GM12891 (cell line): ENCODE results near the gene SFMBT1.

ENCODE experiments used
- DNase-seq: peaks from one replicate; pipeline ENCODE4 v3.0.0; 2011; ENCODE audit warnings: low spot score; ENCODE audit not compliant: insufficient read length
- FAIRE-seq: peaks from 2 replicates; lab custom pipeline; 2011; peaks lifted over from hg19 to GRCh38; lab: Jason Lieb, UNC
- PAX5 ChIP-seq: IDR thresholded peaks from 2 replicates; pipeline ENCODE4 v1.6.1; 2011; ENCODE audit warnings: low read length, moderate library complexity, mild to moderate bottlenecking; ENCODE audit not compliant: insufficient read depth, severe bottlenecking
- POLR2A ChIP-seq: IDR thresholded peaks from 2 replicates; pipeline ENCODE4 v1.6.1; 2011; ENCODE audit warnings: low read depth, low read length, control low read depth
- POLR2AphosphoS5 ChIP-seq: IDR thresholded peaks from 2 replicates; pipeline ENCODE4 v1.6.1; 2011; ENCODE audit warnings: low read depth, low read length, control low read depth
- POU2F2 ChIP-seq: IDR thresholded peaks from 2 replicates; pipeline ENCODE4 v1.6.1; 2011; ENCODE audit warnings: low read depth, mild to moderate bottlenecking, control low read depth, low read length, moderate library complexity
- SPI1 ChIP-seq: IDR thresholded peaks from 2 replicates; pipeline ENCODE4 v1.6.1; 2011; ENCODE audit warnings: low read depth, low read length, control low read depth
- TAF1 ChIP-seq: IDR thresholded peaks from 2 replicates; pipeline ENCODE4 v1.6.1; 2011; ENCODE audit warnings: low read depth, low read length, control low read depth

The SFMBT1 gene

DNA sequence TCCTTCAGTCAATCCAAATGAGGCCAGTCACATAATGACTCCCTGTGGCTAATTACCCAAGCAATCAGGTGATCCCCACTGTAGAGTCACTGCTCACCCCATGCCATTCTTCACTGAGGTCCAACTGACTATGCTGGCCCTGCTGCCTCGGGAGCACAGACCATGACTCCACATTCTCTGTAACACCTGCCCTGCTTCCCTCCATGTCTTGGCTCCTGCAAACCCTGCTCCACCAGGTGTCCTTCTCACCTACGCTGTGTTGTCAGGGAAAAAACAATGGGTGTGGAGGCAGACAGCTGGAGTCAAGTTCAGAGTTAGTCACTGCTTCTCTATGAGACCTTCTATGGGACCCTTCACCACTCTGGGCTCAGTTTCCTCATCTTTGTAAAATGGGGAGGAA, 6.1 kb upstream of the SFMBT1 start:
- no peak for FAIRE-seq
- TF ChIP-seq PAX5 (no peak), SPI1 (no peak), POU2F2 (no peak), POLR2A (no peak), POLR2AphosphoS5 (no peak), TAF1 (no peak)
- DNase-seq, result no peak

DNA sequence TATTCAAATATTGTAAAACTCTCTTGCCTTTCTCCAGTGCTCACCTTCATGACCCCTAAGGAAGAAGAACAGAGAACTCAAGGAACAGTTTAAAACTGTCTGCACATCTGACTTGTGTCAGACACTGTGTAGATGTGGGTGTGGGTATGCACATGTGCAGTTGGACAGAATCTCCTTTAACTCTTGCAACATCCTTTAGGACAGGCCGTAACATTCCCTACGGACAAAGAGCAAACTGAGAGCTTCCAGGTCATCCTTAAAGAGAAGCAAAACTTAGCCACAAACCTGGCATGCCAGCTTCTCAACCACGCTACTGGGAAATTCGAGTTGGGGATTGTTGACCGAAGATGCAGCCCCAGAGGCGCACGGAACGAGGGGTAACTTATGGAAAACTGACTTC, 4.1 kb upstream of the SFMBT1 start:
- FAIRE-seq (no peak), DNase-seq (no peak)
- TF ChIP-seq TAF1 (no peak), POU2F2 (no peak), SPI1 (no peak), PAX5 (no peak), POLR2A (no peak), POLR2AphosphoS5 (no peak)

DNA sequence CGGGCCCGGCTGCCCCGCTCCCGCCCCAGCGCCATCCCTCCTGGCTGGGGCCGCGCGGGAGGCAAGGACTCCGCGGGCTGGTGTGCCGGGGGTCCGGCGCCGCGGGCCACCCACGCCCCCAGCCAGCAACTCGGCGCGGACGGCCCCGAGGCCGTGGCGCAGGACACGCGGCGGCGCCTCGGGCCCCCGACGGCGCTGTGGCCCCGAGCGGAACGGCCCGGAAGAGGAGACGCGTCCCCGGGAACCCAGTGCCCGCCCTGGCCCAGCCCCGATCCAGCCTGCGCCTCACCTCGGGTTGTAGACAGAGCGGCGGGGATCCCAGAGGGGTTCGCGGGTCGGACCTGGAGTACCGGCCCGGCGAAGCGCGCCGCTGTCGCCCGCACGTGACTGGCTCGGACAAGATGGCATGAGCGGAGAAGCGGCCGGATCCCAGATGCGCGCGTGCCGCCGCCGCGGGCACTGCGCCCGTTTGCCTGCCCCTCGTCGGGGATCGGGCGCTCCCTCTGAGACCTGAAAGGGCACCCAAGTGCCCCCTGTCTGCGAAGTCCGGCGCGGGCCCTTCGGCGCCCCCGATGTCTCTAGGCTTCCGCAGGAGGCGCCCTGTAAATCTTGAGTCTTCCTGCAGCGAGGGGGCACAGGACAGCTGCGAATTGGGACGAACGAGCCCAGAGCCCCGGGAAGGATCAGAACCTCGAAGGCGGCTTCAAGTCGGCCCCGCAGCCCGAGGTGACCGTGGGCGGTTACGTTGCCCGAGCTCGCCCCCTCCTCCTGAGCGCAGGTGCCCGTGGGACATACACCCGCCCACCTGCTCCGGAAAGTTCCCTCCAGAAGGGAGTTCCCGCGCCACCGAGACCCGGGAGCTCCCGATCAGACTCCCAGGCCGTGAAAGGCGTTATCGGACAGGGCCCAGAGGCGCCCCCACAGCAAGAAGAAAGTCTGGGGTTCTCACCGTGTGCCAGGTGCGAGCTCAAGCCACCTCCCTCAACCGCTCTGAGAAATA, 598 bp upstream of the SFMBT1 start:
- TF ChIP-seq PAX5 (peak; percentile 30), POLR2A (no peak), SPI1 (no peak), POLR2AphosphoS5 (no peak), POU2F2 (0 out of 2 replicates have a peak, but pooled peaks have one; percentile 13), TAF1 (no peak)
- DNase-seq (peak; percentile 46), FAIRE-seq (no peak)

DNA sequence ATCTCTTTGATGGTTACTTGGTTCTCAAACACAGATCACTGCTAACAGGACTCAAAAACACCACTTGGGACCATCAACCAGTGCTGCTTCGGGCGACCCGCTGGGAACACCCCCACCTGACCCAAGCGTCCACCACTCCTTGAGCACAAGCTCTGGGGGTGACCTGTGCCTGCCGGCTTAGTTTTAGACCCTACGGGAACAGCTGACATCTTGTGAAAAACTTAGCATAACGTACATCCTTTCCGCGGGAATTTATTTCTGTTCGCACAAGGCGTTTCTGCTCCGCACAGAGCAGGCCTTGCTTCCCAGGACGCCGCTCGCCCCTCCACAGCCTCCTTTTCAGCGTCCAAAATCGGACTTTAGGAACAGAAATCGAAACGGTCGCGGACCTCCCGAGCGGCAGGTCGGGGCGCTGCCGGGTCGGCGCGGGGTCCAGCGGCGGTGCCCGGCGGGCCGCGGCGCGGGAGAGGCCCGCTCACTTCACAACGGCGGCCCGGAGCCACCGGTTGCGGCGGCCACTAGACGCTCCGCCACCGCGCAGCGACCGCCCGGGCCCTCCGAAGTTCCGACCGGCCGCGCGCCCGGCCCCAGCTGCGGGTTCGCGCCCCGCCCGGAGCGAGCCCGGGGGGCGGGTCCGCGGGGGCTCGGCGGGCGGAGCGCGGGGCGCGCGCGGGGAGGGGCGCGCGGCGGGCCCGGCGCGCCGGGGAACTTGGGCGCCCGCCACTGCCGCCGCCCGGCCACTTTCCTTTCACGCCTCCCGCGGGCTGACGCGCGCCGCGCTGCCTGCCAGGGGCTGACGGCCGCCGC, 959 bp downstream of the SFMBT1 start:
- FAIRE-seq, result peak; percentile 91
- peak; percentile 72 for DNase-seq

DNA sequence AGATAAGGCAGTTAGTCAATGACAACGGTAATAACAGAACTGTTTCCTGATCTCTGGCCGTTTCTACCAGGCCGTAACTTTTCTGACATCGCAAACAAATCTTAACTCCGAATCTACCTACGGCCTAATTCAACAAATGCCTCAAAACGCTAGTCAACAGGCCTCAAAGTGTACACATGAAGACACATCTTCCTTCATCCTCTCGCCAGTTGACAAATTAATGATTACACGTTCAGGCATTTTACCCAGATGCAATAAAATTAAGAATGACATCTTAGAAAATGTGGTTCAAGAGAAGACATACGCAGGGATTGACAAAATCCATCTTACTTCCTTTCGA, 1.5 kb downstream of the SFMBT1 start:
- TF ChIP-seq PAX5 (no peak), POLR2AphosphoS5 (no peak), TAF1 (no peak), POLR2A (no peak), SPI1 (no peak), POU2F2 (no peak)
- FAIRE-seq, result no peak
- DNase-seq, result no peak

More for the DNA sequence above, 959 bp downstream of the SFMBT1 start:
- TF ChIP-seq PAX5 (no peak), SPI1 (no peak), POLR2A (no peak), POU2F2 (no peak), POLR2AphosphoS5 (no peak), TAF1 (no peak)

DNA sequence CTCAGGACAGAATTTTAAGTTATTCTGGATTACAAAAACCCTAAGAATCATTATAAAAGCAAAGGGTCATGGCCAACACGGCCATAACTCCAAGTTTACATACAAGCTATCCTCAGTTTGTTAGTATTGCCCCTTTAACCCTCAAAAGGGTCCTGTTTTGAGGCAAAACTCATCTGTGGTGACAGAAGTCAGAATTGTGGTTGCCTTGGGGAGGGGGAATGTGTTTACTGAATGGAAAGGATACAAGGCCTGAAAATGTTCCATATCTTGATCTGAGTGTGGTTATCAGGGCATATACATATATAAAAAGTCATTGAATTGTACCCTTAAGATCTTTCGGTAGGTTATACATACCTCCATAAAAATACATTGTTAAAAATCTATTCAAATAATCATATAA, 2.1 kb downstream of the SFMBT1 start:
- DNase-seq (no peak), FAIRE-seq (peak; percentile 23)
- no peak for TF ChIP-seq POU2F2
- TF ChIP-seq SPI1, result no peak
- no peak for TF ChIP-seq TAF1
- TF ChIP-seq PAX5, result no peak
- TF ChIP-seq POLR2A, result no peak
- TF ChIP-seq POLR2AphosphoS5, result no peak

DNA sequence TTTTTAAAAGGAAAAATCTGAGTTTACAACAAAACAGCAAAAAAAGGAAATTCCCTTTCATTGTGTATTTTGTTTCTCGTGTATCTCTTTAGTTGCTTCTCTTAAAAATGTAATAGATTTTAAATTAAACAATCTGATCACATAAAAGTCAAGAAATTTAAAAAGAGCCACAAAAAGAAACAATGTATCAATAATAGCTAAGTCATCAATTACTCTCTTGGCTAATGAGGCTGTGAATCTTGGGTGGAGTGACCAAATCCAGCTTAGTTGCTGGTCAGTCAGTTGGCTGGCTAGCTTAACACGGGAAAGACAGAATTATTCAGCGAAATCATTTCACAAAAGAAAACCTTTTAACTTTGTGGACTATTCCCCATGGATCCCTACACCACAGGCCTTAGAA, 3.2 kb downstream of the SFMBT1 start:
- TF ChIP-seq SPI1 (no peak), TAF1 (no peak), POU2F2 (no peak), POLR2AphosphoS5 (no peak), POLR2A (no peak)
- no peak for FAIRE-seq

DNA sequence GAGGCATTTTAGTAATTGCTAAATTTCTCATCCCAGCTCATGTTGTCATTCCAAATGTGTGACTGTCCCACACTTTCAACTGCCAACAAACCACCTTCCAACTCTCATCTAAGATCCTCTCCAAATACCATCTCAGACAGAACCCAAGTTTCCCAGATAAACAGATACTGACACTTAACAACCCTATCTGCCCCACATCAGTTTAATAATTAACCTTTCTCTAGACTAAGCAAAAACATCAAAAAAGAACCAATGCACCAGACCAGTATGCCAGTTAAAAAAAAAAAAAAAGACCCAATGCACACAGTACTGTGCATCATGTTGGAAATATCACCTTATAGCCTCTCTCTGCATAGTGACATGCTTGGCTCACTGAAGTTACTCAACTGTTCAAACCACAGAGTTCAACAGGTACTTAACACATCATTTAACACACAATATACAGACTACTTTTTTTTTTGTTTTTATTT, 5.5 kb downstream of the SFMBT1 start:
- FAIRE-seq (no peak), DNase-seq (no peak)
- TF ChIP-seq POU2F2 (no peak), TAF1 (no peak), SPI1 (no peak), POLR2A (no peak), PAX5 (no peak), POLR2AphosphoS5 (no peak)

More for the DNA sequence above, 3.2 kb downstream of the SFMBT1 start:
- DNase-seq, result no peak

DNA sequence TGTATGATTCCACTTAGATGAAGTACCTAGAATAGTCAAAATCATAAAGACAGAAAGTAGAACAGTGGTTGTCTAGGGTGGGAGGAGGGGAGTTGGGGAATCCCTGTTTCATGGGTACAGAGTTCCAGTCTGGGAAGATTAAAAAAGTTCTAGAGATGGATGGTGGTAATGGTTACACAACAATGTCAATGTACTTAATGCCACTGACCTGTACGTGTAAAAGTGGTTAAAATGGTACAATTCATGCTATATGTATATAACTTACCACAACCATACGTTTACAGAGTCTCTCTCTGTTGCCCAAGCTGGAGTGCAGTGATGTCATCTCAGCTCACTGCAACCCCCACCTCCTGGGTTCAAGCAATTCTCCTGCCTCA, 6.5 kb downstream of the SFMBT1 start:
- DNase-seq (no peak), FAIRE-seq (no peak)
- no peak for TF ChIP-seq PAX5
- TF ChIP-seq SPI1, result no peak
- no peak for TF ChIP-seq TAF1
- no peak for TF ChIP-seq POU2F2
- TF ChIP-seq POLR2A, result no peak
- TF ChIP-seq POLR2AphosphoS5, result no peak
